Pancreas (tissue), 10 donors: ENCODE results near the gene TRIM8. TPM values are rescaled to one million over a fixed set of nuclear protein-coding genes. Genes with fewer than 3 reads are reported as not detected.

Experiments used
- ATAC-seq, 4 donors: fragments of 200-7000 bp; cut with Tn5 transposase; one replicate each; pipeline versions ENCODE4 v1.8.0 to v1.9.1; 2020; ENCODE audit warnings: mild to moderate bottlenecking in 4 of 4, moderate library complexity in 4 of 4
- DNase-seq, 6 donors: peaks; one replicate each; pipeline ENCODE4 v3.0.0-alpha.2; 2020
- FAIRE-seq: peaks from 2 replicates; lab custom pipeline; 2012; peaks lifted over from hg19 to GRCh38; lab: Jason Lieb, UNC
- H3K27ac ChIP-seq, 4 donors: fragments of 200-600 bp; sonication (generic); 1 replicate in 3 of 4; 2 replicates in 1 of 4; pipeline versions ENCODE4 v1.5.0 to v1.8.0; 2020
- H3K27me3 ChIP-seq, 4 donors: fragments of 200-600 bp; one replicate each; pipeline ENCODE4 v1.8.0; 2021
- H3K36me3 ChIP-seq, 3 donors: fragments of 200-600 bp; sonication (generic) in 1 of 3; one replicate each; pipeline versions ENCODE4 v1.5.0 to v1.8.0; 2020 to 2021
- H3K4me1 ChIP-seq, 3 donors: fragments of 200-600 bp; one replicate each; pipeline ENCODE4 v1.8.0; 2021
- H3K4me3 ChIP-seq, 4 donors: fragments of 200-600 bp; sonication (generic) in 2 of 4; one replicate each; pipeline versions ENCODE4 v1.5.0 to v1.8.0; 2020 to 2021
- H3K9me3 ChIP-seq, 4 donors: fragments of 200-600 bp; one replicate each; pipeline ENCODE4 v1.8.0; 2021
- CTCF ChIP-seq, 4 donors: fragments of 200-600 bp; sonication (generic) in 3 of 4; IDR thresholded peaks; one replicate each; pipeline versions ENCODE4 v1.5.0 to v1.8.0; 2021; ENCODE audit warnings: antibody characterized with exemption in 4 of 4
- WGBS, 2 donors: extraction: QIAGEN DNeasy Blood & Tissue Kit; methylation state at CpG; one replicate each; pipeline ENCODE4 v1.1.7; 2013; 5-methylcytosine and 5-hydroxymethylcytosine counted together
- intact Hi-C, 3 donors: fragments of 100-400 bp; cut with DNase I; formaldehyde crosslinking; loops; one replicate each; pipeline versions ENCODE4 v1.11.1 to v1.14.2; 2022
- polyA plus RNA-seq, 2 donors: library from polyadenylated mRNA; stranded (reverse); fragments of 200-250 nt; gene quantifications; one replicate each; pipeline ENCODE4 v1.2.3, GENCODE V29; 2013
- total RNA-seq, 6 donors: library from RNA; stranded (reverse); fragmentation: NEBNext Ultra II Directional in 4 of 6; extraction: Animal tissue kit (Norgen Biotek cat#: 25700) in 4 of 6; gene quantifications; one replicate each; pipeline versions ENCODE4 v1.2.1 to v1.2.4, GENCODE V29; 2021 to 2023
- donor health status: healthy with polysubstance abuse.
- donor health status: DM: no; HTN: no; CAD: no; lungs with moderate emphysema.
- donor health status: DM: no; HTN: no; CAD: no.
- donor health status: control.
- donor health status: control.
- donor health status: Bipolar disorder and iron deficiency.
- donor health status: DM: yes; HTN: yes; CAD: no.
- donor health status: DM: no; HTN: no; CAD: no.
- donor health status: DM: no; HTN: no; CAD: no.
- donor health status: DM: yes; HTN: yes; CAD: no.

Gene TRIM8
- total and polyA plus RNA-seq, 8 donors, result 42.2 to 106 (median 74.1) TPM

DNA sequence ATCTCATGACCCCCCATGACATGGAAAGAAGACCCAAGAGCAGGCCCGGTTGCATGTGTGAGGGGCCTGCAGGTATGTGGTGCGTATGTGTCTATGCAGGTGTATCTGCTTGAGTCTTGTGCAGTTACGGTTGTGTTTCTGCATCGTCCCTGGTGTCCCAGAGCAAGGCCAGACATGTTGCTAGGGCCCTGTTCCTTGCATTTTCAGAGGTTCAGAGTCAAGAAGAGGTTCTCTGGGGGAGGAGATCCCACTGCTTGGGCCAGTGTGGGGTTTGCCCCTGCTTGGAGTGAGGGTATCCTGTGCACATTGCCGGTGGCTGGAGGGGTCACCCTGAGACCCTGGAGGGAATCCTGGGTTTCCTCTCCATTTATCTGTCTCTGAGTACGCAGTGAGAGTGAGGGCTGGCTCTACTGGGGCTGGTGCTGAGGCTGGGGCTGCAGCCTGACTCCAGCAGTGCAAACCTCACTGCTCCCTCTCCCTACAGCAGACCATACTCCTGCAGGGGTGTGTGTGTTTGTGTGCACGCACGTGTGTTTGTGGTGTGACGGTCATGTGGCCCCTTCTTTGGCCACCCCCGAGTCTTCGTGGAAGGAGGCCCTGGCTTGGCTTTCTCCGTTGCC, 4.1 kb downstream of the TRIM8 start:
- FAIRE-seq (no peak), DNase-seq (no peak), ATAC-seq (no peak)
- peak overlapping the region in 3 of 4 donors; percentile 65 to 90 (median 89) for H3K4me3 ChIP-seq
- peak overlapping the region in 3 of 4 donors; percentile 12 to 72 (median 16) for H3K27ac ChIP-seq
- WGBS, 2 donors, result 22 to 25% methylated on average over 12 of the region's 12 CpGs
- H3K36me3 ChIP-seq, result peaks cover 0 to 6% (median 3%) of the 10 kb centered on the region in 3 donors
- H3K9me3 ChIP-seq, result no peaks in the 10 kb centered on the region
- H3K27me3 ChIP-seq, result no peaks in the 10 kb centered on the region
- H3K4me1 ChIP-seq, result peaks cover 23 to 50% (median 36%) of the 10 kb centered on the region in 3 donors
- no peak for TF ChIP-seq CTCF (IDR thresholded peaks at IDR 0.05)
- intact Hi-C loops, result no loop called here

DNA sequence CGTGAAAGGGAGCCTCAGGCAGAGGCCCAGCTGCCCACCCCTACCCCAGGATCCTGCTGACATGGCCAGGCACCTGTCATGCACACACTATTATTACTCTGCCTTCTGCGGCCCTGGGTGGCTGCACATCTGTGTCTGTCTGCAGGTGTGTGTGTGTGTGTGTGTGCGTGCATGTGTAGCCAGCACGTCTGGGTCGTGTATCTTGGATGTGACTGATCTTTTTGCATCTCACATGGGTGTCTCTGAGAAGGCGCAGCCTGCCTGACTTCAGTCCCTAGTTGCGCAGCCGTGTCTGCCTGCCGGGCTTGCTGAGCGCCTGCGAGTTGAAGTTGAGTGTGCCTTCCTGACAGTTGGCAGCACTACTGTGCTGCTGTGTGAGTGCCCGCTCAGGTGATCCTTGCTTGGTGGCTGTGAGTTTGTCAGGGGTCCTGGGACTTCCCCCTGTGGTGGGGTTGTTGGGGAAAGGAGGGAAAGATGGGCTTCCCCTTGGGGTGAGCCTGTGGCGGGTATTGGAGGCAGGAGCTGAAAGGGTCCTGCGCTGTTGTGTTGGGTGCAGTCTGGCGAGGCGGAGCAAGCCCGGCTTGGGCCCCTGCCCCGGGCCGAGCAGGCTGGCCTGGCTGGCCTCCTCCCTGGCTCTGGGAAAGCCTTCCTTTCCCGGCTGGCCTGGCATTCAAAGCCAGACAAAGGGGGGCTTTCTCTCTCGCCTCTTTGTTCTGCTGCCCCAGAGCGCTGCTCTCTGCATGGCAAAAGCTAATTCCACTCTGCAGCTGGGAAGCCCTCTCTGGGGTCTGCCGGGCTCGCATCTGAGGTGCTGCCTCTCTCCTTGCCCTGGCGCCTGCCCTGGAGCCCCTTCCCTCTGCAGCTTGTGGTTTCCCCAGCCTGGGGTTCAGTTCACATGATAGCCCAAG, 4.9 kb downstream of the TRIM8 start:
- Histone ChIP-seq H3K36me3 (peaks cover 0 to 8% (median 3%) of the 10 kb centered on the region in 3 donors), H3K4me1 (peaks cover 24 to 50% (median 40%) of the 10 kb centered on the region in 3 donors), H3K4me3 (peak overlapping the region in 3 of 4 donors; percentile 6 to 89 (median 65)), H3K9me3 (no peaks in the 10 kb centered on the region), H3K27ac (peak overlapping the region; percentile 40 to 72 (median 52)), H3K27me3 (no peaks in the 10 kb centered on the region)
- ATAC-seq (no peak), FAIRE-seq (no peak), DNase-seq (peak in 2 of 6 donors; percentile 68 to 78)
- no peak for TF ChIP-seq CTCF (IDR thresholded peaks at IDR 0.05)
- intact Hi-C loops, result no loop called here
- 21 to 23% methylated on average over 25 of the region's 25 CpGs for WGBS, 2 donors

- no peaks in the 10 kb centered on the region for H3K9me3 ChIP-seq
- WGBS, 2 donors, result 60 to 65% methylated on average over 11 to 12 of the region's 12 CpGs
- peaks cover 33 to 58% (median 48%) of the 10 kb centered on the region in 3 donors for H3K4me1 ChIP-seq
- FAIRE-seq (no peak), DNase-seq (peak in 1 of 6 donors; percentile 74), ATAC-seq (no peak)
- H3K36me3 ChIP-seq, result peaks cover 0 to 16% (median 3%) of the 10 kb centered on the region in 3 donors
- peak overlapping the region; percentile 40 to 72 (median 52) for H3K27ac ChIP-seq
- no peaks in the 10 kb centered on the region for H3K27me3 ChIP-seq
- H3K4me3 ChIP-seq, result peak overlapping the region in 2 of 4 donors; percentile 65 to 89
- no peak for TF ChIP-seq CTCF (IDR thresholded peaks at IDR 0.05)
- intact Hi-C loops, result no loop called here
Observed at GRCh38 chr10:102649797-102650654, 5.7 kb downstream of the TRIM8 start.

DNA sequence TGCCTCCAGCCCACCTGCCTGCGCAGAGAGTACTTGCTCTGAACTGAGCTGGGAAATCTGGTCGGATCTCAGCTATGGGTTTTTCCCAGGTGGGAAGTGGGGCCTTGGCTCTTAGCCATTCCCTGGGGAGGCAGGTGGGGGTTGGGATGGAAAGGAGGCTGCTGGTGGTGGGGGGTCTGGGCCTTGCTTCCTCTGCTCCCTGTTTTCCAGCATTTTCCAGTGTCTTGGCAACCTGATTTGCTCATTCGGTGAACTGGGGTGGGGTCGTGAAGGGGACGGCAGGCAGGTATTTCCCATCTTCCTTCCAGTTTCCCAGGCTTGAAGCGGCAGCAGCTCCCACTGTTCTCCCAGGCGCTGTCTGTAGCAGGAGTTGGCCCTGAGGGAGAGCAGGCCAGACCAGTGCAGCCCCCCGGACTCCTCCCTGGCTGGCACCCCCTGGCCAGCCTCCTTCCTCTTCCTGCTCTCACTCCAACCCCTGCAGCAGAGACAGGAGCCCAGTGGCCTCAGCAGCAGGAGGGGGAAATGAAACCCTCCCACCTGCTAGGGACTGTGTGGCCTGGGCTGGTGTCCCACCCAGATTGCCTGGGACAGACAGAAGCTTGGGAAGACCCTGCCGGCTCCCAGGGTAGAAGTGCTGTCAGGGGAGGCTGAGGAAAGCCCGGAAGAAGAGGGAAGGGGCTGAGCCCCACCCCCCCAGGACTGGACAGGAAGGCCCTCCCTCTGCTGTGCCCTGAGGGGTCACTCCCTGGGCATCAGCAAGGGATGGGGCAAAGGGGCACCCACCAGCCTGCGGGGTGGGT, 6.6 kb downstream of the TRIM8 start:
- H3K9me3 ChIP-seq, result no peaks in the 10 kb centered on the region
- no peak for ATAC-seq
- FAIRE-seq, result no peak
- peak in 1 of 6 donors; percentile 44 for DNase-seq
- H3K27me3 ChIP-seq, result no peaks in the 10 kb centered on the region
- H3K4me1 ChIP-seq, result peaks cover 36 to 59% (median 51%) of the 10 kb centered on the region in 3 donors
- H3K36me3 ChIP-seq, result peaks cover 0 to 24% (median 11%) of the 10 kb centered on the region in 3 donors
- H3K27ac ChIP-seq, result peak overlapping the region in 3 of 4 donors; percentile 40 to 72 (median 55)
- no peak overlapping the region for H3K4me3 ChIP-seq
- intact Hi-C loops, result no loop called here
- 51 to 70% methylated on average over 11 of the region's 11 CpGs for WGBS, 2 donors
- TF ChIP-seq CTCF (IDR thresholded peaks at IDR 0.05), result no peak
